IPS DF 19.7 (cell line): Measurements from ENCODE around the gene ZW10.
"Not testable (repeated sequence)": the region's sequence is repeated elsewhere in the genome, so short reads cannot be mapped to it uniquely, and the experiment has no call there.

Experiments
- DNase-seq: peaks from one replicate; pipeline ENCODE4 v3.0.0-alpha.2; 2013; ENCODE audit warnings: low read depth, low spot score

Gene ZW10, protein sequence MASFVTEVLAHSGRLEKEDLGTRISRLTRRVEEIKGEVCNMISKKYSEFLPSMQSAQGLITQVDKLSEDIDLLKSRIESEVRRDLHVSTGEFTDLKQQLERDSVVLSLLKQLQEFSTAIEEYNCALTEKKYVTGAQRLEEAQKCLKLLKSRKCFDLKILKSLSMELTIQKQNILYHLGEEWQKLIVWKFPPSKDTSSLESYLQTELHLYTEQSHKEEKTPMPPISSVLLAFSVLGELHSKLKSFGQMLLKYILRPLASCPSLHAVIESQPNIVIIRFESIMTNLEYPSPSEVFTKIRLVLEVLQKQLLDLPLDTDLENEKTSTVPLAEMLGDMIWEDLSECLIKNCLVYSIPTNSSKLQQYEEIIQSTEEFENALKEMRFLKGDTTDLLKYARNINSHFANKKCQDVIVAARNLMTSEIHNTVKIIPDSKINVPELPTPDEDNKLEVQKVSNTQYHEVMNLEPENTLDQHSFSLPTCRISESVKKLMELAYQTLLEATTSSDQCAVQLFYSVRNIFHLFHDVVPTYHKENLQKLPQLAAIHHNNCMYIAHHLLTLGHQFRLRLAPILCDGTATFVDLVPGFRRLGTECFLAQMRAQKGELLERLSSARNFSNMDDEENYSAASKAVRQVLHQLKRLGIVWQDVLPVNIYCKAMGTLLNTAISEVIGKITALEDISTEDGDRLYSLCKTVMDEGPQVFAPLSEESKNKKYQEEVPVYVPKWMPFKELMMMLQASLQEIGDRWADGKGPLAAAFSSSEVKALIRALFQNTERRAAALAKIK

DNA sequence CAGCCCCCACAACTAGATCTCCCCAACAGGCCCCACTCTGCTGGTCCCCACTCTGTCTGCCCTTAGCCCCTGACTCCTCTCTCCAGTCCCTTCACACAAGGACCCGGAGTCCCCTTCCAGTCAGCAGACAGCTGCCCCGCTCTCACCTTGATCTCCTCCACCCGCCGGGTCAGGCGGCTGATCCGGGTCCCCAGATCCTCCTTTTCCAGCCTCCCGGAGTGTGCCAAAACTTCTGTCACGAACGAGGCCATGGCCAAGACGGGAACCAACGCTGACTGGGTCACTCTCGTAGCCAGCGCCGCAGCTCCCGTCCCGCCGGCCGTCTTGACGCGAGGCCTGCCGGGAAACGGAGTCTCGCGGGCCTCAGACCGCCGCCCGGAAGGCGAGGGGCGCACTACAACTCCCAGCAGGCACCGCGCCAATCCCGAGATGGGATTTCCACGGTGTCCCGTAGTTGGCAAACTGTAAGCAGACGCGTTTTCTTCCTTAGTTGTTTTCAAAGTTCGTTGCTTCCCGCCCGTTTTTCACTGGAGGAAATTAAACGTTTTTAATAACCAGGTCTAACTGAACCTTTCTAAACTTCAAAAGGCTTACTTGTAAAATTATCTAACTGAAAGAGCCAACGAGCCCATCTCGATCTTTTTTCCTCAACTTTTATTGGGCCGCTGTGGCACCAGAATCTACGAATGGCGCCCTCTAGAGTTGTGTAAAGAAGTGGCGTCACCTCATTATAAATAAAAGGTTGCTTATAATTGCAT lies at the start of gene ZW10:
Gene ZW10 (minus strand): TSS at position 277 of the 758 bp plus-strand sequence. CDS start 26 bp downstream, at position 251.
- DNase-seq = peak; percentile 82

DNA sequence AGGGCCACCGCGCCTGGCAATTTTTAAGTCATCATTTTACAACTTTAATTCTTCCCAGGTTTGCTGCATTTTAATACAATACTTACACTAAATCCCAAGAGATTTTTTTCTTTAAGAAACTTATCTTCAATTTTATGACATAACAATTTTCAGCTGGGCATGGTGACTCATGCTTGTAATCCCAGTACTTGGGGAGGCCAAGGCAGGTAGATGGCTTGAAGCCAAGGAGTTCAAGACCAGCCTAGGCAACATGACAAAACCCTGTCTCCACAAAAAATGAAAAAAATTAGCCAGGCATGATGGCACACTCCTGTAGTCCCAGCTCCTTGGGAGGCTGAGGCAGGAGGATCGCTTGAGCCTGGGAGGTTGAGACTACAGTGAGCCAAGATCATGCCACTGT lies 44.9 kb upstream of the ZW10 start:
- no peak for DNase-seq

DNA sequence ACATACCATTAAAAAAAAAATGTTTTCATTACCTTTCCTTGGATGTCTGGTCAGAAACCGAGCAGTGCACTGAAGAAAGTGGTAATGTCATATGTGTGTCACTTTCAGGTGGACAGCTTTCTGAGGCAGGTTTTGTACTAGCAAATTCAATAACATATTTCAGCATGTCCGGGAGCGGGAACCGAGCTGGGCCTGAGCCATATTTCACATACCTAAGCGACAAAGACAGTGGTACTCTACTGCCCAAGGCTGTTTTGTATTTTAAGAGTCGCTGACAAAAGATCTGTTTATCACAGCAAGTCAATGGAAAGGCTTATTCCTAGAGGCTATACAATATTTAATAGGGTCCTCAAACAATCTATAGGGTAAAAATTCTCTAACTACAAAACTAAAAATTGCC lies 44.1 kb upstream of the ZW10 start:
- no peak for DNase-seq

DNA sequence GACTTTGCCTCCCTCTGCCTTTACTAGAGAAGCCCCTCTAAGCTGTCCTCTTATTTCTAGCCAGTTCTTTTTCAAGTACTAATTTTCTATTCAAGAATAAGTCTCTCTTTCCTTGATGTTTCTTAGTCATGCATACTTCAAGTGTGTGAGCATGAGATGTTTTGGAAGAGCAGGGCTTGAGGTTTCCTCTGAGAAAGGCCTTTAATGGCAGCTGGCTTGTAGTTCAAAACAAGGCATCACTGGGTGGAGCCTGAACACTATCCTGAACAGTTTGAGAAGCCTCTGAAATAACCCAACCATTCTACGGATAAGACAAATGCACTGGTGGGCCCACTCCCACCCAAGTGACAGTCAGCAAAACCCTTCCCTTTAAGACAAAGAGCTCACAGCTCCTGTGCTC lies 43.7 kb upstream of the ZW10 start:
- no peak for DNase-seq

DNA sequence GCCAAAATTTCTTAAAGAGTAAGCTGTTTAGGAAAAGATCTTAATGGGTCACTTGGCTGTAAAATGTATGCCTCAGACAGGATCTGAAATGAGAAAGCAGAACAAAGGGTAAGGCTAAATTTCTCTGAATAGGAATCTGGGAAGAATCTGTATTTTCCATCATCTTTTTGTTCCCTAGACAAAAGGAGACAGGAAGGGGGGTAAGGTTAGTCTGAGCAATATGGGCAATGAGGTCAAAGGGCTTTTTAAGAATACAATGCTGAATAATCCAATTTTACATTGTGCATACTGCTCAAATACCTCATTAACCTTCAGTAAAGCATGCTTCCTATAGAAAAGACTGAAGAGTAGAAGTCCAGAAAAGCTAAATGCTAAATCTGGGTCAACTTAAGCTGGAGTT lies 40.7 kb upstream of the ZW10 start:
- DNase-seq = no peak

DNA sequence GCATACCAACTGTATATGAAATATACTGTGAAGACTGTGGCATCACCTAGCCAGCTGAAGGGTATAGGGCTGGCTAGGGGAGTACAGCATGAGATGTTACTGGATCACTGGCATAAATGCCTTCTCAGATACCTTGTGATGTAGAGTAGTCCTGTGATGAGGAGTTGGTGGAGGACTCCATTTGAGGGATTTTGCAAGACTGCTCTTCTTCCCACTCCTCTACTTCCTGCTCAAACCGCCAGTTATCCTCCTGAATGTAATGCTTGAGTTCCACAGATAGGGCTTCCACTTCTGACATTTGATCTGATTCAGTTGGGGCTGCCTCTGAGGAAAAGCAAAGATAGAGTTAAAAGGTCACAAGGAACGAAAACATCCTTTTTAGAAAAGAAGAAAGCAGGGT lies 35.4 kb upstream of the ZW10 start:
- no peak for DNase-seq

DNA sequence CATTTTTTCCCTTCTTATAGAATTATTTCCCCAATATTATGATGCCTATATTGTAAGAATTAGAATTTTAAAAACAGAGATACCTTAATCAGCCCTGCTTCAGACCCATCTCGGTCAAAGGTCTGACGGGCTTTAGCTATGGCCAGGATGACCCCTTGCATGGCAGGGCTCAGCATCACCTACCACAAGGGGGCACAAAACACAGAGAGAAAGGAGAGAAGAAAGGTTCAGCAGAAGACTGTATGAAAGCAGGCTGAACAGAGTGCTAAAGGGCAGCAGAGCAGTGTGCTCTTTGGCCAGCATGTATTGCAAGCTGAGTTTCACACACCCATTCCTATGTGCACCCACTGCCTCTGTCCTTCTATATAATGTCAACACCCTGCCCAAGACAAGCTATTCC lies 32.9 kb upstream of the ZW10 start:
- DNase-seq = peak; percentile 35

DNA sequence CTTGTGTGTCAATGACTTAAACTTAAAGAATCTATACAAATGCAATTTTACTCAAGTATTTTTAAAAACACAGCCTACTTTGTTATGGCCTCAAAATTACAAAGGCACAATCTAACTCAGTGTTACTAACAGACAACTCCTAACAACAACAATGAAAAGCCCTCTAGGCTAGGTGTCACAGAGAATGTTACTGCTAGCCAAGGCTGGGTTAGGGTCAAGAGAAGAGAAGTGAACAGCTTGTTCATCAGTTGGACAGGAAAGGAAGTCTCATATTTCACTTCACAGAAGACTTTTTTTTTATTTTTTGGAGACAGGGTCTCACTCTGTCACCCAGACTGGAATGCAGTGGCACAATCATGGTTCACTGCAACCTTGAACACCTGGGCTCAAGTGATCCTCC lies 32.1 kb upstream of the ZW10 start:
- no peak for DNase-seq

DNA sequence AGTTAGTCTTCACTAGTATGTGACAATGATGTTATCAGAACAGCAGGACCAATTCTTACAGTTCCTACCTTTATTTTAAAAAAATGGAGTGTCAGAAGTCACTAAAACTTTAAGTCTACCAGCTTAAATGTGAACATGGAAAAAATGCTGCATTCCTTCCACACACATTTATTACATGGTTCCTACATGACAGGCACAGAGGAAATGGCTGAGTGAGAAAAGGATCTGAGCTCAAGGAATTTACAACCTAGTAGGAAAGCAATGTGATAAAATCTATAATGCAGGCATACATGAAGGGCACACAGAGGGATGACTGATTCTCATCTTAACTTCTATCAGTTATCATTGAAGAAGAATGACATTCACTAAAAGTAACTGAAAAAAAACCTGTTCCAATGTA lies 29.1 kb upstream of the ZW10 start:
- no peak for DNase-seq

DNA sequence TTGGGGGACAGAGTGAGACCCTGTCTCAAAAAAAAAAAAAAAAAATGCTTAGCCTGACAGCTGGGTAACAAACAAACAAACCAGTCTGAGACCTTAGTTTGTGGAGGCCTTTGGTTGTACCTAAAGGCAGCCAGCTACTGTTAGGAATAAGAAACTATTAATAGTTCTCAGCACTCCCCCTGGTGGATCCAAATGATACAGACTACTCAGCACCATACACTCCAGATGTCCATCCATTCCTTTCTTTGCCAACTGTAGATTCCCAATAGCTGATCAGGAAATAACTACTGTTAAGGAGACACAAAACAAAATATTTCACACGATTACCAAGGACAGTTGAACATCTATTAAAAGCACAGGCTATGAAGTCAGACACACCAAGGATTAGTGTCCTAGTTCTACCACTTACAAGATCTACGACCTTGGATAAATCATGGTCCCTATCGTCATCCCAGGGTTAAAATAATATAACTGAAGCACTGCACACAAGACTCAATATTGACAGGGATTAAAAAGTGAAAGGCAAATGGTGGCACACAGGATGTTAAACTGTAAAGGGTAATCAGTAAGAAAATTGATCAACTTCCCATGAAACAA lies 23.3 kb upstream of the ZW10 start:
- DNase-seq = no peak

DNA sequence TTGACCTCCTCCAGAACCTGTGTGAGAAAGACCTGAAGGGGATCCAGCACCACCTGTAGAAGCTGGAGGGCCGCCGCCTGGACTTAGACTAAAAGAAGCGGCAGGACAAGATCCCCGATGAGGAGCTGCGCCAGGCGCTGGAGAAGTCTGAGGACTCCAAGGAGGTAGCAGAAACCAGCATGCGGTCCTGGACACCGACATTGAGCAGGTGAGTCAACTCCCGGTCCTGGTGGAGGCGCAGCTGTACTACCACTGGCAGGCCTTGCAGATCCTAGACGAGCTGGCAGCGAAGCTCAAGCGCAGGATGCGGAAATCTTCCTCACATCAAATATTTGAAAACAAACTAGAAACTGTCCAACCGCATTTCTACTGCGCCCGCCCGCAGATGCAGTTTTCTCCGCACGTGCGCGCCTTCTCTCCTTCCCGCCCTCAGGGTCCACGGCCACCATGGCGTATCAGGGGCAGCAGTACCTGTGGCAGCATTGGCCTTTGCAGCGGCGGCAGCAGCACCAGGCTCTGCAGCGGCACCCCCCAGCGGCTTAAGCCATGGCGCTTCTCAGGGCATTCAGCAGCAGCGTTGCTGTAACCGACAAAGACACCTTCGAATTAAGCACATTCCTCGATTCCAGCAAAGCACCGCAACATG lies 16.3 kb upstream of the ZW10 start:
- no peak for DNase-seq

DNA sequence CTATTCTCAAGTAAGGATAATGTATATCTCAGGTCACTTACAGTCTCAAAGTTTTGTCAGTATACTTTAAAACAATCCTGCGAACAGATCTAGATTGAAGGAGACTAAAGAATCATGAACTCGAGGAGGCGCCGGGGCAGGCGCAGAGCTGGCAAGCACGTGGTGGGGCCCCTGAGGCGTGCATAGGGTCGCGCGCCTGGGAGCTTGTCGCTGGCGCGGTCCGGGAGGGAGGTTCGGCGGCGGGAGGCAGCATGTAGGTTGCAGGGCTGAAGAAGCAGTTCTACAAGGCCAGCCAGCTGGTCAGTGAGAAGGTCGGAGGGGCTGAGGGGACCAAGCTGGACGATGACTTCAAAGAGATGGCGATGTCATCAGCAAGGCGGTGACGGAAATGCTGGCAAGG lies 15.5 kb upstream of the ZW10 start:
- not testable (repeated sequence) for DNase-seq

DNA sequence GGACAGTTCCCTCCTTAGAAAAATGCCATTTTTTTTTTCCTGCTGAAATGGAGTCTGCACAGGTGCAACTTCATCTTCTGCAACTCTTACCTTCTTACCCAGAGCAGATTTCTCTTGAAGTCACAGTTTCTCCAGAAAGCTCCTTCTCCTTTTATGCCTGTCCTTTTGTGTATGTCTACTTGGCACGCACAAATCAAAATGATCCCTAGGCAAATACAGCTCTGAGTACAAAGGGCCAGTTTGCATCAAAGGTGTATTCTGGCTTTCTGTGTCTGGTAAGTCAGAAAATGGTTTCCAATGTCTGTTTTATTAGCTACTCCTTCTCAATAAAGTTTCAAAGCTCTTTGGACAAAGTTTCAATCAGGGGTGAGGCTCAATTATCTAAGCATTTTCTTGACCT lies 8.6 kb upstream of the ZW10 start:
- no peak for DNase-seq

DNA sequence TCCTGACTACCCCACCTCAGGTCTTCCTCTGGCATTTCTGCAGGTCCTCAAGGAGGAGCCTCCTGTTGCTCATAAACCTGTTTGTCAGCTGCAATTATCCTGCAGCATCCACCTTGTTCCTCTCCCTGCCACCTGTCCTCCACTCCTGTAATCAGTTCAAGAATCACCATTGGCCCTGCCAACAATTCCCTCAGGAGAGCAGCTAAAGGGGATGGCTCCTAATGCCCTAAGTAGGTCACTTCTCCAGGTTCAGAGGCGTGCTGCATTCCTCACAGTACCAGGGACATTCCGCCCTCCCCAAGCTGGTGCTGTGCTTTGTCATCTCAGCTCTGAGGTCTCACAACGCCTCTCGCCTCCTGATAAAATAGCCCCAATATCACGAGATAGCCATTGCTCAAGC lies 8.2 kb upstream of the ZW10 start:
- DNase-seq = no peak

DNA sequence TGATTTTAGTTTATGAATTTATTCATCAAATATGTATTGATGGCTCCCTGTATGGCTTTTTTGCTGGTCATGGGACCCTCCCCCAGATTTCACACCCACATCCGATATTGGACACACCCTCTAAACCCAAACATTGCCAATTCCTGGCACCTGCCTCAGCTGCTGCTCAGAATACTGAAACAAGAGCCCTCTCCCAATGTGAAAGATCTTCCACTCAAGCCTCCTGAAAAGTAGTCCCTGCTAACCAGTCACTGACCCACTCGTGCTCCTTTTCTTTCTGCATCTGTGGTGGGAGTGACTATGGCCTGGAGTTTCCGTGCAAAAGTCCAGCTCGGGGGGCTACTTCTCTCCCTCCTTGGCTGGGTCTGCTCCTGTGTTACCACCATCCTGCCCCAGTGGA lies 6.0 kb upstream of the ZW10 start, which contains the start of gene CLDN25:
Gene CLDN25 (plus strand): TSS at position 301 of the 400 bp plus-strand sequence. CDS start 0 bp downstream, at position 301.
- no peak for DNase-seq

DNA sequence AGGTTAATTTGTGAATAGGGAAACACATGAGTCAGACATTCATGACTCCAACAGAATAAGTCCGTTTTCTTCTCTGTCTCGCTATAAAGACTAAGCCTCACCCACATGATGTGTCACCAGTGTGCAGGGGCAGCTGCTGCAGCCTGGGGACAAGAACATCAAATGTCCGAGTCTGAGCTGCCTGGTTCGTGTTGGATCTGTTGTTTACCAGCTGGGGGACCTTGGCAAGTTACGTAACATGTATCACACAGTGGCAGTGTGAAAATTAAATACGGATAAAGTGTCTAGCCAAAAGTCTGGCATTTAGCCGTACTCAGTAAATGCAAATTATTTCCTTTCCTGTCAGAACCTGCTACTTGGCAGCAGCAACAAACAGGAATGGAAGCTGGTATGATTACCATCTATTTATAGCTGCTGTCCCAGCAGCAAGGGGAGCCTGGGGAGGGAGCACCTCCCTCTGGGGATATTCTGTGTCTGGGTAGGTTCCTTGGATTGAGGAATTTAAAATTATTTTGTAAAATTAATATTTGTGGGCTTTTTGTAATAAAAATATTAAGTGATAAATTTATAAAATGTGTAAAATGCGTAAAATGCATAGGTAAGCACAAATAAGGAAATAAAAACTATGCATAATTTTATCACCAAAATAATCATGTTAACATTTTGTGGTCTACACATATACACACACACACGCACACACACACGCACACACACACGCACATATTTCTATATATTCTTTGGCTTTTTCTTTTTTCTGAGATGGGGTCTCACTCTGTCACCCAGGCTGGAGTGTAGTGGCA lies 4.8 kb upstream of the ZW10 start:
- DNase-seq = no peak

DNA sequence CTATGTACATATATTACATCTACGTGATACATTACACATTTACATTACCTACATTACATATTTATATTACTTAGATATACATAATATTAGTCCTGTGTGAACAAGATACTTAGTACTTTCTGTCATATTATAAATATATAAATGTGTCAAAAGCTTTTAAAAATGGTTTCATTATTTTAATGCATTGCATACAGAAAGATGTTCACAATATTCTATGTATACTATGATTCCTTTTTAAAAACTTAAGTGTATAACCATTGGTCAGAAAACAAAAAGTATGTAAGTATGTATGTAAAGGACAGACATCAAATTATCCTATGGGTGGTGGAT lies 647 bp upstream of the ZW10 start:
- DNase-seq = no peak

DNA sequence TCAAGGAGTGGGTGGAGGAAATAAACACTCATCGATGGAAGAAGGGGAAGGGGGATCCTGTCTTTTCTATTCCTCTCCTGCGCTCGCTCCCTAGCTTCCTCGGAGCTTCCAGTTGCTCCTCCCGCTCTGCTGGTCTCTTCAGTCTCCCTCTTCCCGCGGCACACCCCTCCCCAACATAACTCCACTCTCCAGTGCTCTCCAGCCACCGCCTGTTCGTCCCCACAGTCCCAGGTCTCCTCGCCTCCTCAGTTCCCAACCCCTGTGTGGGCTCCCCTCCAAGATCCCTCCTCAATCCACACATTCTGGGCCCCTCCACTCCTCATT lies 438 bp downstream of the ZW10 start:
- DNase-seq = no peak

DNA sequence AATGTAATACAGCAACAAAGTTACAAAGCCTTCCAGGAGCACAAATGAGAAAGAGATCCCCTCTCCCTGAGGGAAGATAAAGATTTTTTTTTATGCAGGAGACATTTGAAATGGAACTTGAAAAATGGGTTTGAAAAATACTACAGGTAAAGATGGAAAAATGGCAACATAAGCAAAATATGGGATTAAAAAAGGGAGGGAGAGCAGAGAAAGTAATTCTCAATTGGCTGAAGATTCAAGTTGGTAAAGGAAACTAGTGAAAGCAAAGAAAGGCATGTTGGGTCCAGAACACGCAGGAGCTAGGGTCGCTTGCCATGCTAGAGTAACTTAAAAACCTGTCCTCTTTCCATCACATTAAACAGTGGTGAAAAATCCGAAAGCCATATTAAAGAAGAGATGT lies 1.5 kb downstream of the ZW10 start:
- DNase-seq = no peak

DNA sequence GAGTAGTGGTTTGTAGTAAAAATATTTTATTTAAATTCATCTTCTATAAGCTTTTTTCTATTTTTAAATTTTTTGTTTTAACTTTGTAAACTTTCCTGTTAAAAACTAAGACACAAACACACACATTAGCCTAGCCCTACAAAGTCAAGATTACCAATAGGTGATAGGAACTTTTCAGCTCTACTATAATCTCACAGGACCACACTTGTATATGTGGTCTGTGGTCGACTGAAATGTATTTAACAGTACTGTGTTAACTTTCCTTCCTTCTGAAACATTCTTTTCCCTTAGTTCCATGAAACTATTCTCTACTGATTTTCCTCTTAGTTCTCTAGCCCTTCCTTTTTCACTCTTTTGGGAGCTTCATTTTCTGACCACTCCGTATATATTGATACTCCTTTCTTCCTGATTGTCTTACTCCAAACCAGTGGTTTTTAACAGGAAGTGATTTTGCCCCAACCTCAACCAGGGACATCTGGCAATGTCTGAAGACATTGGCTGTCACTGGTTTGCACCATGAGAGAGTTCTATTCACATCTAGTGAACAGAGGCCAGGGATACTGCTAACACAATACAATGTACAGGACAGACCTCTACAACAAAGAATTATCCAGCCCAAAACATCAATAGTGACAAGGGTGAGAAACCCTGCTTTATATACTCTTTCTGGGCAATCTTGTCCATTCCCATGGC lies 8.8 kb downstream of the ZW10 start:
- DNase-seq = no peak
